ENCODE measurements around the gene KIAA1328. TPM values are rescaled to one million over a fixed set of nuclear protein-coding genes. Genes with fewer than 3 reads are reported as not detected.
"Not testable (repeated sequence)": the region's sequence is repeated elsewhere in the genome, so short reads cannot be mapped to it uniquely, and the experiment has no call there.

KIAA1328 gene
- total RNA-seq, 6 donors from 2014 or later = 10.6 to 66.0 (median 28.8) TPM

DNA sequence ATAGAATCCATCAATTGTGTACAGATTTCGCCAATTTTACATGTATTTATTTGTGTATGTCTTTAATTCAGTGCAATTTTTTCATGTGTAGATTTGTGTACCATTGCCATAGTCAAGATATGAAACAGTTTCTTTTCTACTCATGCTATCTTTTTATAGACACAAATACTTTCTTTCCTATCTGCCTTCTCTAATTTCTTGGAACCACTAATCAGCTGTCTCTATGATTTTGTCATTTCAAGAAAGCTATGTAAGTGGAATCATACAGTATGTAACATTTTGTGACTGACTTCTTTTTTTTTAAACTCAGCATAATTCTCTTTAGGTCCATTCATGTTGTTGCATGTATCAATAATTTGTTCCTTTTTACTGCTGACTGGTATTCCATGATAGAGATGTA, 33.3 kb downstream of the KIAA1328 start:
- no peaks in the 10 kb centered on the region for H3K4me1 ChIP-seq
- H3K4me3 ChIP-seq = no peak overlapping the region
- peaks cover 0 to 10% (median 0%) of the 10 kb centered on the region in 4 donors for H3K36me3 ChIP-seq
- H3K9me3 ChIP-seq = no peaks in the 10 kb centered on the region
- H3K27ac ChIP-seq = no peak overlapping the region
- TF ChIP-seq POLR2AphosphoS5 (IDR thresholded peaks at IDR 0.05) (no peak), EP300 (IDR thresholded peaks at IDR 0.05) (no peak), POLR2A (IDR thresholded peaks at IDR 0.05) (no peak)
- TF ChIP-seq, protein P1, sequence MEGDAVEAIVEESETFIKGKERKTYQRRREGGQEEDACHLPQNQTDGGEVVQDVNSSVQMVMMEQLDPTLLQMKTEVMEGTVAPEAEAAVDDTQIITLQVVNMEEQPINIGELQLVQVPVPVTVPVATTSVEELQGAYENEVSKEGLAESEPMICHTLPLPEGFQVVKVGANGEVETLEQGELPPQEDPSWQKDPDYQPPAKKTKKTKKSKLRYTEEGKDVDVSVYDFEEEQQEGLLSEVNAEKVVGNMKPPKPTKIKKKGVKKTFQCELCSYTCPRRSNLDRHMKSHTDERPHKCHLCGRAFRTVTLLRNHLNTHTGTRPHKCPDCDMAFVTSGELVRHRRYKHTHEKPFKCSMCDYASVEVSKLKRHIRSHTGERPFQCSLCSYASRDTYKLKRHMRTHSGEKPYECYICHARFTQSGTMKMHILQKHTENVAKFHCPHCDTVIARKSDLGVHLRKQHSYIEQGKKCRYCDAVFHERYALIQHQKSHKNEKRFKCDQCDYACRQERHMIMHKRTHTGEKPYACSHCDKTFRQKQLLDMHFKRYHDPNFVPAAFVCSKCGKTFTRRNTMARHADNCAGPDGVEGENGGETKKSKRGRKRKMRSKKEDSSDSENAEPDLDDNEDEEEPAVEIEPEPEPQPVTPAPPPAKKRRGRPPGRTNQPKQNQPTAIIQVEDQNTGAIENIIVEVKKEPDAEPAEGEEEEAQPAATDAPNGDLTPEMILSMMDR (IDR thresholded peaks at IDR 0.05) = no peak
- no peaks in the 10 kb centered on the region for H3K27me3 ChIP-seq
- DNase-seq = no peak
- no peak for ATAC-seq (ENCODE audit: low FRiP score in 2 of 2)
- 89 to 100% methylated on average over 1 of the region's 1 CpG for WGBS, 2 donors

DNA sequence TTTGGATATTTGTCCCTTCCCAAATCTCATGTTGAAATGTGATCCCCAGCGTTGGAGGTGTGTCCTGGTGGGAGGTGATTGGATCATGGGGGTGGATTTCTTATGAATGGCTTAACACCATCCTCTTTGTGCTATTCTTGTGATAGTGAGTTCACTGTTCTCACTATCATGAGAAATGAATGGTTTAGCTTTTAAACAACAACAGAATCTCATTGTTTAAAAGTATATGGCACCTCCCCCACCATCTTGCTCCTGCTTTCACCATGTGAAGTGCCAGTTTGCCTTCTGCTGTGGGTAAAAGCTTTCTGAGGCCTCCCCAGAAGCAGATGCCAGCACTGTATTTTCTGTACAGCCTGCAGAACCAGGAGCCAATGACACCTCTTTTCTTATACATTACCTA, 38.1 kb downstream of the KIAA1328 start:
- WGBS, 2 donors = 88 to 93% methylated on average over 1 of the region's 1 CpG
- no peak for TF ChIP-seq POLR2A (IDR thresholded peaks at IDR 0.05)
- TF ChIP-seq POLR2AphosphoS5 (IDR thresholded peaks at IDR 0.05) = no peak
- TF ChIP-seq EP300 (IDR thresholded peaks at IDR 0.05) = no peak
- TF ChIP-seq, protein P1 (IDR thresholded peaks at IDR 0.05) = no peak
- no peaks in the 10 kb centered on the region for H3K9me3 ChIP-seq
- H3K4me3 ChIP-seq = no peak overlapping the region
- no peaks in the 10 kb centered on the region for H3K27me3 ChIP-seq
- DNase-seq = no peak
- ATAC-seq (ENCODE audit: low FRiP score in 2 of 2) = no peak
- peaks cover 0 to 11% (median 0%) of the 10 kb centered on the region in 4 donors for H3K36me3 ChIP-seq
- no peak overlapping the region for H3K27ac ChIP-seq
- H3K4me1 ChIP-seq = no peaks in the 10 kb centered on the region

DNA sequence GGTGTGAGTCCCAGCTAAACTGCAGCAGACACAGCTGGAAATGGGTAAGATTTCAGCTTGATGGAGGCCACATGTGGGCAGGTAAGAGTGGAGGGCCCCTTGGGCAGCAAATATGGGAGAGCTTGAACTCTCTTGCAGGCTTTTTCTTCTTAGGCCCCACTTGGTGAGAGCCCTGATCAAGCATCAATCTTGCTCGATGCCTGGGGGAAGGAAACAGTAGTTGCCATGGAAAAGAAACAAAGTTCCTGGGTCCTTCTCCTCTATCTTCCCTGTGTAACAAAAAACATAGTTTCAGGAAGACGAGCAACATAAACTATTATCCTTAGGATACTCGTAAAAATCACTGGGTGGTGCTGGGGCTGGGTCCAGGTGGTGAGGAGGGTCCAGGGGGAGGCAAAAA, 42.9 kb downstream of the KIAA1328 start:
- H3K4me3 ChIP-seq = no peak overlapping the region
- ATAC-seq (ENCODE audit: low FRiP score in 2 of 2) (no peak), DNase-seq (no peak)
- H3K27ac ChIP-seq = no peak overlapping the region
- H3K4me1 ChIP-seq = no peaks in the 10 kb centered on the region
- no peak for TF ChIP-seq POLR2A (IDR thresholded peaks at IDR 0.05)
- TF ChIP-seq, protein P1 (IDR thresholded peaks at IDR 0.05) = no peak
- no peak for TF ChIP-seq POLR2AphosphoS5 (IDR thresholded peaks at IDR 0.05)
- no peak for TF ChIP-seq EP300 (IDR thresholded peaks at IDR 0.05)
- WGBS, 2 donors = 88% methylated on average over 3 of the region's 3 CpGs
- no peaks in the 10 kb centered on the region for H3K27me3 ChIP-seq
- no peaks in the 10 kb centered on the region for H3K9me3 ChIP-seq
- H3K36me3 ChIP-seq = peaks cover 0 to 4% (median 0%) of the 10 kb centered on the region in 4 donors

DNA sequence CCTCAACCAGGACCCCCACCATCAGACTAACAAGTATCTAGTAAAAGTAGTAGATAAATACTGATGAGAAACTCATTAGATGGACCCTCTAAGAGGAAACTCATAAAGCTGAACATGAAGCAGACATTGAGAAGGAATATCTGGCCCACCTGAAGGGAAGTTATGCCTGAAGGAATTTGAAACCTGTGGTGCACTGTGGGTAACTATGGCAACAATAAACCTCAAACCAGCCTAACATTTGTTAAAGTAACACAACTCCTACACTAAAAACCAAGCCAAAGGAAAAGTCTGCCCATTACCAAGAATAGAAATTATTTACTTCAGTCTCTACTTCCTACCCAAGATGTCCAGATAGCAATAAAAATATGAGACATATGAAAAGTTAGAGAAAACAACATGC, 43.4 kb downstream of the KIAA1328 start:
- no peak for DNase-seq
- H3K9me3 ChIP-seq = no peaks in the 10 kb centered on the region
- TF ChIP-seq EP300 (IDR thresholded peaks at IDR 0.05) (no peak), POLR2A (IDR thresholded peaks at IDR 0.05) (no peak)
- H3K4me1 ChIP-seq = no peaks in the 10 kb centered on the region
- no peaks in the 10 kb centered on the region for H3K27me3 ChIP-seq
- H3K27ac ChIP-seq = no peak overlapping the region
- peaks cover 0 to 4% (median 0%) of the 10 kb centered on the region in 4 donors for H3K36me3 ChIP-seq
- H3K4me3 ChIP-seq = no peak overlapping the region
- no peak for ATAC-seq (ENCODE audit: low FRiP score in 2 of 2)

DNA sequence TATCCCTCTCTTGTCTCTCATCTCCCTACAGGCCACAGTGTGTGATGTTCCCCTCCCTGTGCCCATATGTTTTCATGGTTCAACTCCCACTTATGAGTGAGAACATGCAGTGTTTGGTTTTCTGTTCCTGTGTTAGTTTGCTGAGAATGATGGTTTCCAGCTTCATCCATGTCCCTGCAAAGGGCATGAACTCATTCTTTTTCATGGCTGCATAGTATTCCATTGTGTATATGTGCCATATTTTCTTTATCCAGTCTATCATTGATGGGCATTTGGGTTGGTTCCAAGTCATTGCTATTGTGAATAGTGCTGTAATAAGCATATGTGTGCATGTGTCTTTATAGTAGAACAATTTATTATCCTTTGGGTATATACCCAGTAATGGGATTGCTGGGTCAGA, 44.9 kb downstream of the KIAA1328 start:
- H3K27ac ChIP-seq; H3K4me3 ChIP-seq; H3K4me1 ChIP-seq; H3K27me3 ChIP-seq; H3K36me3 ChIP-seq; ATAC-seq (ENCODE audit: low FRiP score in 2 of 2); H3K9me3 ChIP-seq; DNase-seq: not testable (repeated sequence)

DNA sequence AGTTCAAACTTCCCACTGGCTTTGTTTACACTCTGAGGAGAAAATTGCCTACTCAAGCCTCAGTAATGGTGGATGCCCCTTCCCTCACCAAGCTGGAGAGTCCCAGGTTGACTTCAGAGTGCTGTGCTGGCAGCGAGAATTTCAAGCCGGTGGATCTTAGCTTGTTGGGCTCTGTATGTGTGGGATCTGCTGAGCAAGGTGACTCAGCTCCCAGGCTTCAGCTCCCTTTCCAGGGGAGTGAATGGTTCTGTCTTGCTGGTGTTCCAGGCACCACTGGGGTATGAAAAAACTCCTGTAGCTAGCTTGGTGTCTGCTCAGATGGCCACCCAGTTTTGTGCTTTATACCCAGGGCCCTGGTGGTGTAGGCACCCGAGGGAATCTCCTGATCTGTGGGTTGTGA, 50.9 kb downstream of the KIAA1328 start:
- not testable (repeated sequence) for ATAC-seq (ENCODE audit: low FRiP score in 2 of 2); H3K4me3 ChIP-seq; H3K36me3 ChIP-seq; H3K27me3 ChIP-seq; H3K27ac ChIP-seq; H3K9me3 ChIP-seq; H3K4me1 ChIP-seq; DNase-seq
- 94 to 100% methylated on average over 3 of the region's 3 CpGs for WGBS, 2 donors

All from upper lobe of left lung (tissue), 6 donors.